Activated CD4-positive, alpha-beta T cell treated with anti-CD3 and anti-CD28 coated beads for 1 hour (primary cell): ENCODE results near the gene OR1L6.

Source experiments
- DNase-seq: peaks from one replicate; pipeline ENCODE4 v3.0.0-alpha.2; 2020

OR1L6 gene

GRCh38 chr9:122742003-122742402 is at the start of gene OR1L6:
Gene OR1L6, plus strand, starts transcription at chr9:122742303. Its CDS starts 7,545 bp downstream, at chr9:122749848.
- no peak for DNase-seq

GRCh38 chr9:122695696-122696095 is 46.4 kb upstream of the OR1L6 start:
- DNase-seq = no peak

- DNase-seq = no peak
These were observed 24.1 kb upstream of the OR1L6 start for GRCh38 chr9:122718038-122718437.

- no peak for DNase-seq
These were observed 22.9 kb upstream of the OR1L6 start for GRCh38 chr9:122719218-122719617.

- no peak for DNase-seq
These were observed 18.4 kb upstream of the OR1L6 start, which contains the start of gene OR1L4 for GRCh38 chr9:122723690-122724089. Gene OR1L4, plus strand, starts transcription at chr9:122723990. Its CDS starts 0 bp downstream, at chr9:122723990.

- no peak for DNase-seq
These were observed 12.7 kb downstream of the OR1L6 start for GRCh38 chr9:122754825-122755224.

- DNase-seq = no peak
These were observed 25.7 kb downstream of the OR1L6 start for GRCh38 chr9:122767817-122768216.

GRCh38 chr9:122777052-122777451 is 34.9 kb downstream of the OR1L6 start:
- no peak for DNase-seq

- no peak for DNase-seq
These were observed 36.0 kb downstream of the OR1L6 start for GRCh38 chr9:122777935-122778627.

GRCh38 chr9:122779181-122779580 is 37.1 kb downstream of the OR1L6 start:
- DNase-seq = no peak

- DNase-seq = no peak
These were observed 37.9 kb downstream of the OR1L6 start for GRCh38 chr9:122780026-122780425.

- no peak for DNase-seq
These were observed 39.6 kb downstream of the OR1L6 start for GRCh38 chr9:122781671-122782070.

GRCh38 chr9:122785269-122785668 is 43.2 kb downstream of the OR1L6 start:
- no peak for DNase-seq

GRCh38 chr9:122786338-122786737 is 44.2 kb downstream of the OR1L6 start:
- no peak for DNase-seq

GRCh38 chr9:122788831-122789230 is 46.7 kb downstream of the OR1L6 start, which contains the start of gene OR5C1:
Gene OR5C1, plus strand, starts transcription at chr9:122788933. Its CDS starts 0 bp downstream, at chr9:122788933.
- no peak for DNase-seq

- DNase-seq = no peak
These were observed 47.3 kb downstream of the OR1L6 start for GRCh38 chr9:122789256-122790046.

GRCh38 chr9:122791872-122792669 is 50.0 kb downstream of the OR1L6 start:
- no peak for DNase-seq

GRCh38 chr9:122797316-122798063 is 55.4 kb downstream of the OR1L6 start:
- DNase-seq = no peak
